ENCODE results near the gene SPINK5.

Gene SPINK5

GRCh38 chr5:148147415-148147814 is 83.6 kb downstream of the SPINK5 start:
- TF ChIP-seq CTCF (IDR thresholded peaks at IDR 0.05; ENCODE audit: low read depth, low read length, poor library complexity, severe bottlenecking) = no peak
- no peak for TF ChIP-seq EZH2phosphoT487 (IDR thresholded peaks at IDR 0.05; ENCODE audit: borderline replicate concordance, low read length)
- H3F3A ChIP-seq (ENCODE audit: control insufficient read depth, insufficient read depth) = no peaks in the 10 kb centered on the region
- no peaks in the 10 kb centered on the region; the same call in 1 of the 2 replicates for H3K27me3 ChIP-seq (ENCODE audit: control insufficient read depth, low read length)
- no peak overlapping the region for H3K4me2 ChIP-seq (ENCODE audit: low read length)
- no peak overlapping the region for H3K27ac ChIP-seq (ENCODE audit: low read depth, low read length)
- no peaks in the 10 kb centered on the region for H4K20me1 ChIP-seq (ENCODE audit: control insufficient read depth, insufficient read depth, low read depth, low read length)
- H3K36me3 ChIP-seq (ENCODE audit: control insufficient read depth, low read length) = no peaks in the 10 kb centered on the region
- H3K79me2 ChIP-seq (ENCODE audit: control insufficient read depth, low read length) = no peaks in the 10 kb centered on the region
- H3K4me1 ChIP-seq (ENCODE audit: control insufficient read depth, low read length) = no peaks in the 10 kb centered on the region
- H3K4me3 ChIP-seq (ENCODE audit: low read length) = no peak overlapping the region
- H3K9me2 ChIP-seq (replicated peaks; ENCODE audit: control insufficient read depth, low read length) = no peaks in the 10 kb centered on the region
- H3K9me3 ChIP-seq (ENCODE audit: control insufficient read depth, insufficient read depth, low read length) = no peaks in the 10 kb centered on the region

GRCh38 chr5:148151872-148152271 is 88.1 kb downstream of the SPINK5 start:
- Histone ChIP-seq H3K27ac (ENCODE audit: low read depth, low read length) (no peak overlapping the region), H3F3A (ENCODE audit: control insufficient read depth, insufficient read depth) (no peaks in the 10 kb centered on the region), H3K9me3 (ENCODE audit: control insufficient read depth, insufficient read depth, low read length) (no peaks in the 10 kb centered on the region), H4K20me1 (ENCODE audit: control insufficient read depth, insufficient read depth, low read depth, low read length) (no peaks in the 10 kb centered on the region), H3K79me2 (ENCODE audit: control insufficient read depth, low read length) (no peaks in the 10 kb centered on the region), H3K4me3 (ENCODE audit: low read length) (no peak overlapping the region), H3K36me3 (ENCODE audit: control insufficient read depth, low read length) (no peaks in the 10 kb centered on the region), H3K4me2 (ENCODE audit: low read length) (no peak overlapping the region), H3K9me2 (replicated peaks; ENCODE audit: control insufficient read depth, low read length) (no peaks in the 10 kb centered on the region), H3K4me1 (ENCODE audit: control insufficient read depth, low read length) (no peaks in the 10 kb centered on the region), H3K27me3 (ENCODE audit: control insufficient read depth, low read length) (no peaks in the 10 kb centered on the region; the same call in 1 of the 2 replicates)
- no peak for TF ChIP-seq CTCF (IDR thresholded peaks at IDR 0.05; ENCODE audit: low read depth, low read length, poor library complexity, severe bottlenecking)
- no peak for TF ChIP-seq EZH2phosphoT487 (IDR thresholded peaks at IDR 0.05; ENCODE audit: borderline replicate concordance, low read length)

DNA sequence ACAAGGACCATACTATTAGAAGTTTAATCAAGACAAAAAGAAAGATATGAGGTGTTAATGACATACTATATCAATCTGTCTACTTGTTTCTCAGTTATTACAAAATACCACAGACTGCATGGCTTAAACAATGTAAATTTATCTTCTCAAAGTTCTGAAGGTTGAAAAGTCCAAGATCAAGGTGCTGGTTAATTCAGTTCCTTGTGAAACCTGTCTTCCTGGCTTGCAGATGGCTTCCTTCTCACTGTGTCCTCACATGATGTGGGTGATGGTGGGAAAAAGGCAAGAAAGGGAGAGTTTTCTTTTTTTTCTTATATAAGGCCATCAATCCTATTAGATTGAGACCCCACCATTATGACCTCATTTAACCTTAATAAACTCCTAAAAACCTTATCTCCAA is 89.0 kb downstream of the SPINK5 start:
- no peaks in the 10 kb centered on the region; the same call in 1 of the 2 replicates for H3K27me3 ChIP-seq (ENCODE audit: control insufficient read depth, low read length)
- no peak overlapping the region for H3K4me3 ChIP-seq (ENCODE audit: low read length)
- H3F3A ChIP-seq (ENCODE audit: control insufficient read depth, insufficient read depth) = no peaks in the 10 kb centered on the region
- no peak for TF ChIP-seq EZH2phosphoT487 (IDR thresholded peaks at IDR 0.05; ENCODE audit: borderline replicate concordance, low read length)
- no peak for TF ChIP-seq CTCF (IDR thresholded peaks at IDR 0.05; ENCODE audit: low read depth, low read length, poor library complexity, severe bottlenecking)
- H3K4me1 ChIP-seq (ENCODE audit: control insufficient read depth, low read length) = no peaks in the 10 kb centered on the region
- H3K9me3 ChIP-seq (ENCODE audit: control insufficient read depth, insufficient read depth, low read length) = no peaks in the 10 kb centered on the region
- no peak overlapping the region for H3K27ac ChIP-seq (ENCODE audit: low read depth, low read length)
- no peaks in the 10 kb centered on the region for H3K9me2 ChIP-seq (replicated peaks; ENCODE audit: control insufficient read depth, low read length)
- H3K79me2 ChIP-seq (ENCODE audit: control insufficient read depth, low read length) = no peaks in the 10 kb centered on the region
- H4K20me1 ChIP-seq (ENCODE audit: control insufficient read depth, insufficient read depth, low read depth, low read length) = no peaks in the 10 kb centered on the region
- no peak overlapping the region for H3K4me2 ChIP-seq (ENCODE audit: low read length)
- no peaks in the 10 kb centered on the region for H3K36me3 ChIP-seq (ENCODE audit: control insufficient read depth, low read length)
